HL-60 (cell line): ENCODE measurements around the gene NKX2-2.

Experiments used
- TF ChIP-seq, protein P1 (sequence below): IDR thresholded peaks from one replicate; pipeline ENCODE4 v1.5.1; 2011; ENCODE audit warnings: low read length, control low read depth, inconsistent platforms; ENCODE audit not compliant: insufficient read depth
- TF ChIP-seq, protein P2 (sequence below): IDR thresholded peaks from 2 replicates; pipeline ENCODE4 v1.6.1; 2012; ENCODE audit warnings: low read depth; ENCODE audit not compliant: insufficient replicate concordance

DNA sequence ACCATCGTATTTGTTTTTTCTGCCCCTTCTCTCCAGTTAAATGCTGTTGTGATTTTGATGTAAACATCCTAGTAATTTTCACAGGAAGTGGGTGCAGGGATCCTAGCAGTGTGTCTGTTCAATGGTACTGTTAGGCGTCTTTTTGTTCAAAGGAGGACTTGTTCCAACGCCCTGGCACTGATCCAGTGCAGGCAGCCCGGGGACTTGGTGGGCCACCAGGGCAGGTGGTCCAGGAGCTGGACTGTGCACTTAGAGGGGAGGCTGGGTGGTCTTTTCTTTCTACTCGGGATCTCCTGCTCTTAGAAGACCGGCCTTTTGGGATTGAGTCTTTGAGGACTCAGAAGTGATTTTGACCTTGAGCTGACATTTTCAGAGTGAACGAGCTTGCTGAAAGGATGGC is 41.1 kb upstream of the NKX2-2 start:
- TF ChIP-seq, protein P1, sequence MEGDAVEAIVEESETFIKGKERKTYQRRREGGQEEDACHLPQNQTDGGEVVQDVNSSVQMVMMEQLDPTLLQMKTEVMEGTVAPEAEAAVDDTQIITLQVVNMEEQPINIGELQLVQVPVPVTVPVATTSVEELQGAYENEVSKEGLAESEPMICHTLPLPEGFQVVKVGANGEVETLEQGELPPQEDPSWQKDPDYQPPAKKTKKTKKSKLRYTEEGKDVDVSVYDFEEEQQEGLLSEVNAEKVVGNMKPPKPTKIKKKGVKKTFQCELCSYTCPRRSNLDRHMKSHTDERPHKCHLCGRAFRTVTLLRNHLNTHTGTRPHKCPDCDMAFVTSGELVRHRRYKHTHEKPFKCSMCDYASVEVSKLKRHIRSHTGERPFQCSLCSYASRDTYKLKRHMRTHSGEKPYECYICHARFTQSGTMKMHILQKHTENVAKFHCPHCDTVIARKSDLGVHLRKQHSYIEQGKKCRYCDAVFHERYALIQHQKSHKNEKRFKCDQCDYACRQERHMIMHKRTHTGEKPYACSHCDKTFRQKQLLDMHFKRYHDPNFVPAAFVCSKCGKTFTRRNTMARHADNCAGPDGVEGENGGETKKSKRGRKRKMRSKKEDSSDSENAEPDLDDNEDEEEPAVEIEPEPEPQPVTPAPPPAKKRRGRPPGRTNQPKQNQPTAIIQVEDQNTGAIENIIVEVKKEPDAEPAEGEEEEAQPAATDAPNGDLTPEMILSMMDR = no peak
- TF ChIP-seq, protein P2, sequence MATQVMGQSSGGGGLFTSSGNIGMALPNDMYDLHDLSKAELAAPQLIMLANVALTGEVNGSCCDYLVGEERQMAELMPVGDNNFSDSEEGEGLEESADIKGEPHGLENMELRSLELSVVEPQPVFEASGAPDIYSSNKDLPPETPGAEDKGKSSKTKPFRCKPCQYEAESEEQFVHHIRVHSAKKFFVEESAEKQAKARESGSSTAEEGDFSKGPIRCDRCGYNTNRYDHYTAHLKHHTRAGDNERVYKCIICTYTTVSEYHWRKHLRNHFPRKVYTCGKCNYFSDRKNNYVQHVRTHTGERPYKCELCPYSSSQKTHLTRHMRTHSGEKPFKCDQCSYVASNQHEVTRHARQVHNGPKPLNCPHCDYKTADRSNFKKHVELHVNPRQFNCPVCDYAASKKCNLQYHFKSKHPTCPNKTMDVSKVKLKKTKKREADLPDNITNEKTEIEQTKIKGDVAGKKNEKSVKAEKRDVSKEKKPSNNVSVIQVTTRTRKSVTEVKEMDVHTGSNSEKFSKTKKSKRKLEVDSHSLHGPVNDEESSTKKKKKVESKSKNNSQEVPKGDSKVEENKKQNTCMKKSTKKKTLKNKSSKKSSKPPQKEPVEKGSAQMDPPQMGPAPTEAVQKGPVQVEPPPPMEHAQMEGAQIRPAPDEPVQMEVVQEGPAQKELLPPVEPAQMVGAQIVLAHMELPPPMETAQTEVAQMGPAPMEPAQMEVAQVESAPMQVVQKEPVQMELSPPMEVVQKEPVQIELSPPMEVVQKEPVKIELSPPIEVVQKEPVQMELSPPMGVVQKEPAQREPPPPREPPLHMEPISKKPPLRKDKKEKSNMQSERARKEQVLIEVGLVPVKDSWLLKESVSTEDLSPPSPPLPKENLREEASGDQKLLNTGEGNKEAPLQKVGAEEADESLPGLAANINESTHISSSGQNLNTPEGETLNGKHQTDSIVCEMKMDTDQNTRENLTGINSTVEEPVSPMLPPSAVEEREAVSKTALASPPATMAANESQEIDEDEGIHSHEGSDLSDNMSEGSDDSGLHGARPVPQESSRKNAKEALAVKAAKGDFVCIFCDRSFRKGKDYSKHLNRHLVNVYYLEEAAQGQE = no peak
